ENCODE measurements around the gene MTERF1. TPM values are rescaled to one million over a fixed set of nuclear protein-coding genes. Genes with fewer than 3 reads are reported as not detected.
"Not testable (repeated sequence)": the region's sequence is repeated elsewhere in the genome, so short reads cannot be mapped to it uniquely, and the experiment has no call there.

MTERF1 gene
- polyA plus RNA-seq, 1 donor (not counting 4 experiments of a cell fraction or from before 2014, with no cell fraction given) = 18.9 TPM

- H3K36me3 ChIP-seq (ENCODE audit: control insufficient read depth in 2 of 2, extremely low read depth in 1 of 2, insufficient read depth in 2 of 2, low read length in 2 of 2); H3K9ac ChIP-seq (ENCODE audit: control insufficient read depth, extremely low read depth, insufficient read depth, low read length); H3K4me3 ChIP-seq (ENCODE audit: control insufficient read depth in 2 of 3, extremely low read depth in 1 of 3, insufficient read depth in 2 of 3, low read depth in 1 of 3, low read length in 3 of 3); dilution Hi-C loops (cut with MboI; ENCODE audit: extremely low pct_ligation_motif_present, low sequenced_read_pairs); H3K4me2 ChIP-seq (ENCODE audit: control insufficient read depth, extremely low read depth, insufficient read depth, low read depth, low read length); H3K4me1 ChIP-seq (ENCODE audit: control insufficient read depth, extremely low read depth, insufficient read depth, low read length); H3K27me3 ChIP-seq (ENCODE audit: control insufficient read depth, extremely low read depth, insufficient read depth, low read length); H3K27ac ChIP-seq (ENCODE audit: control insufficient read depth, insufficient read depth, low read length); H4K20me1 ChIP-seq (ENCODE audit: control insufficient read depth, extremely low read depth, insufficient read depth, low read length); DNase-seq (ENCODE audit: low read depth, low spot score); H3K9me3 ChIP-seq (ENCODE audit: control insufficient read depth, low read depth, low read length); H3K9me1 ChIP-seq (ENCODE audit: control insufficient read depth, extremely low read depth, insufficient read depth, low read length); FAIRE-seq; H3K79me2 ChIP-seq (ENCODE audit: control insufficient read depth, insufficient read depth, low read length); H2AFZ ChIP-seq (ENCODE audit: control insufficient read depth, low read length): not testable (repeated sequence)
Observed at GRCh38 chr7:91887336-91888213, 7.1 kb upstream of the MTERF1 start.

- Histone ChIP-seq H4K20me1 (ENCODE audit: control insufficient read depth, extremely low read depth, insufficient read depth, low read length) (no peaks in the 10 kb centered on the region), H3K4me2 (ENCODE audit: control insufficient read depth, extremely low read depth, insufficient read depth, low read depth, low read length) (no peak overlapping the region), H3K9ac (ENCODE audit: control insufficient read depth, extremely low read depth, insufficient read depth, low read length) (no peak overlapping the region), H3K9me1 (ENCODE audit: control insufficient read depth, extremely low read depth, insufficient read depth, low read length) (no peaks in the 10 kb centered on the region), H3K27me3 (ENCODE audit: control insufficient read depth, extremely low read depth, insufficient read depth, low read length) (no peaks in the 10 kb centered on the region), H3K27ac (ENCODE audit: control insufficient read depth, insufficient read depth, low read length) (no peak overlapping the region), H2AFZ (ENCODE audit: control insufficient read depth, low read length) (no peak overlapping the region), H3K36me3 (ENCODE audit: control insufficient read depth in 2 of 2, extremely low read depth in 1 of 2, insufficient read depth in 2 of 2, low read length in 2 of 2) (no peaks in the 10 kb centered on the region), H3K4me1 (ENCODE audit: control insufficient read depth, extremely low read depth, insufficient read depth, low read length) (peaks cover 8% of the 10 kb centered on the region), H3K79me2 (ENCODE audit: control insufficient read depth, insufficient read depth, low read length) (peaks cover 17% of the 10 kb centered on the region), H3K9me3 (ENCODE audit: control insufficient read depth, low read depth, low read length) (no peaks in the 10 kb centered on the region), H3K4me3 (ENCODE audit: control insufficient read depth in 2 of 3, extremely low read depth in 1 of 3, insufficient read depth in 2 of 3, low read depth in 1 of 3, low read length in 3 of 3) (no peak overlapping the region)
- no peak for FAIRE-seq
- no peak for DNase-seq (ENCODE audit: low read depth, low spot score)
- dilution Hi-C loops (cut with MboI; ENCODE audit: extremely low pct_ligation_motif_present, low sequenced_read_pairs) = no loop called here
- no peak for TF ChIP-seq EZH2 (IDR thresholded peaks at IDR 0.05; ENCODE audit: low read length)
- TF ChIP-seq CTCF (optimal IDR thresholded peaks at IDR 0.05 in 1 of 3, IDR thresholded peaks at IDR 0.05 in 1 of 3, conservative IDR thresholded peaks at IDR 0.05 in 1 of 3; ENCODE audit: extremely low read depth in 1 of 3, insufficient read depth in 2 of 3, low read length in 3 of 3) = no peak
Observed at GRCh38 chr7:91883676-91884362, 3.3 kb upstream of the MTERF1 start.
